GM19395 (cell line): ENCODE results near the gene TRIM44.
A peak's percentile ranks its signal among the peaks of the same experiment; 100 is the strongest.

Experiments used
- ATAC-seq: cut with Tn5 transposase; IDR thresholded peaks from one replicate; pipeline ENCODE4 v1.9.1; 2021; ENCODE audit warnings: mild to moderate bottlenecking, moderate library complexity; ENCODE audit not compliant: unreplicated experiment

TRIM44 gene

DNA sequence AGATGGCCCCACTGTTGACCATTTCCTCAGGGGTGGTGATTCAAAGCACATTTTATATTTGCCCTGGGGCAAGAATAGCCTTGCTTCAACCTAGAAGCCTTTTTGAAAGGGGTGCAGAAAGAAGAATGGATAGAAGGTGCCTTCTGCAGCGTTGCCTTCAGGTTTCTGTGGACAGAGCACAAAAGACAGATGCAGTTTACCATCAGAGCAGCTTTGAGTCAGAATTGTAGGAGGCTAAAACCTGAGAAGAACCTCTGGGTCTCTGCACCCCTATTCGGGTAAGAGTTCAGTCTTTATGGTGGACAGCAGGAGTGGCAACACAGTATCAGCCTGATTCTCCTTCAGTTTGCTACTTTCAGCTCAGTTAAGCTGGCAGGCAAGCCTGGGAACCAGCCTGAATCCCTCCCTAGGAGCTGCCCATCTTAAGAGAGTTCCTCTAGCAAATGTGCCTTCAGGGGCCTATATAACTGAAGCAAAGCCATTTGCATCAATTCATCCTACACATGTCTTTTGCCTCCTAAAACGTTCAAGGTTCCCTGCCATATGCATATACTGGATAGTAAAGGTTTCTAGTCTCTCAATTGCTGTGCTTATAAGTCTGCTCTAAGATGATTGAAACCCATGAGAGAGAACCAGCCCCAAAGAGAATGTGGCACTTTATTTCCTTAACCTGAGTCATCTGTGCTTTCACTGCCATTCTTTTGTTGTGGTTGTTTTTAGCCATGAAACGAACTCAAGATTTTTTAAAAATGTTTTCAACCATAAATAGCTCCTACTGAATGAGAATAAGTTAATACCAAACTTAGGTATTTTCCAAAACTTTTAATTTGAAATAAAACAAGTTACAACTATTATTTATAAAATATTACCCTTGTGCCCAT is 123.0 kb downstream of the TRIM44 start:
- ATAC-seq: peak; percentile 73

DNA sequence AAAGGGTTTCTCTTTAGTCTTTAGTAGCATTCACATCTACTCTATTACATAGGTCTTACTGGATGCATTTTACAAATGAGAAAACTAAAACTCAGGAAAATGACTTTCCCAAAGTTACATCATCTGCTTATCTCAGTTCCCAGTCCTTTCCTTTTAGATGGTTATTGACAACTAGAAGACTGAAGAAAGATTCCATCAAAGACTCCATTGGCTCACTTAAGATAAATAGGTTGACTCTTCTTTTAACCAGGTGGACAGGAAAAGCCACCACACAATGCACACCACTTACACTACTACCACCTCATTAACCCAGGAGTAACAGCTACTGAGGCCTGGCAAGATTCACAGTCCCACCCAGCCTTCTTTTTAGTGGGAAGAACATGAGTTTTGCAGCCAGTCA is 123.6 kb downstream of the TRIM44 start:
- ATAC-seq: no peak

DNA sequence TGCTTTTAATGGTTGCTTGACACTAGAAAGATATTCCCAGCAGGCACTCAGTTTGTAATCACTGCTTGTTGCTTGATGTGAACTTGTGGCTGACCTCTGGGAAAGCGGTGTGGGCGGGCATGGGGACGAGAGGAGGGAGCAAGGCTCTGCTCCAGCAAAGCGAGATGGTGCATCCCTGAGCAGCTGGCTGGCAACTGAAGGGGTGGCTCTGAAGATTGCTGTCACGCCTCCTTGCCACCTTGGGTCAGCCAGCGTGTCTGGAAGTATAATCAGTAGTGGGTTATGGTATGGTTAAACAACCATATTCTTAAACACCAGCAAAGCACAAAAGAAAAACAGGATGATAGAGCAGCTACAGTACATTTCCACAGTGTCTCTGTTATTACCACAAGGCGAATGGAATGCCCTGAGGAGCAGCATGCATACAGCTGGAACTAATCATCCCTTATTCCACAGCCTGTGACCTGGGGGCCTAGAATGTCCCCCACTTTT is 124.5 kb downstream of the TRIM44 start:
- ATAC-seq: no peak

DNA sequence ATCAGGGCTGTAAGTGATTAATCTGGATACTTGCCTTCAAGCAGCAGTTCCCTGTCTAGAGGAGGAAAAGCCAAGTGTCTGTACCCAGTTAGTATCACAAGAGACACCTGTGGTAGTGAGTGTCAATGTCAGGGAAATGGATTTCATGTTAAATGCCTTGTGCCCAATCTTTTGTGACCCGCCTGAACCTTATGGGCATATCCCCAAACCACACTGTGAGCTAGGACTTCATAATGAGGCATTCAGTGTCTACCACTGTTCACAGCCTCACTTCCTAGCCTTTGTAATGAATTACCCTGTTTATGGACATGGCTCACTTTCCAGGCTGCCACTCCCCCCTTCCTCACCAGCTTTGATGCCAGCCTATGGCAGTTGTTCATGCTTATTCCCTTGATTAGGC is 125.1 kb downstream of the TRIM44 start:
- ATAC-seq: no peak

DNA sequence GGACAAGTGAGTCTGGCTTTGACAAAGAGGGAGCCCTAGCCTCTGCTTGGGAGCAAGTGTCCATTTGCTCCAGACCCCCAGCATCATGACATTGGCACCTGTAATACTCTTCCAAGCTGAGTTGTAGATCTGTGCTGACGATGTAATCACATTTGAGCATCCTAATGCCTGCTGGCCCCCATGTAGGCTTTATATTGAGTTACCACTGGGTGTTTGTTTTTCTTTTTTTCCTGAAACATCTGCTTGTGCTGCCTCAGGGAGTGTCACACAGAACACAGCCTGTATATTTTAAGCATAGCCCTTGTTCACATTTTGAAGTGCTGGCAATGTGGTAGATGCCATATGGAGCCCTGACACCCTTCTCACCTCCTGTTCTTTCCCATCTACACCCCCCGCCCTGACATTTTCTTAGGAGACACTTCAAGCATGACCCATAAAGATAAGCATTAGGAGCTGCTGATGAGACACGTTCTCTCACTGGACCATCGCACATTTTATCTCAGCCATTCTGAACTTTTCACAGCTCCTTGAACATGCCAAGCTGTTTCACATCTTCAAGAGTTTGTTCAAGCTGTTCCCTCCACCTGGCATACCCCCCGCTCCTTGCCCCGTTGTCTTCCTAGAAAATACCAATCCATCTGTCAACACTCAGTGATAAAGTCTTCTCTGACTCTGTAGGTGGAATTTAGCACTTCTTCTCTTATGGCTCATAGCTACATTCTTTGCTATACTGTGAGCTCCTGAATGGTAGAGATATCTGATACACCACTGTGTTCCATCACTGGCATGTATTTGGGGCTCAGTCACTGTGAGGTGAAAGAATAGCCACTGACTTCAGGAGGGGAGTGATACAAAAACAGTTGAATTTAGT is 128.7 kb downstream of the TRIM44 start:
- ATAC-seq: no peak

DNA sequence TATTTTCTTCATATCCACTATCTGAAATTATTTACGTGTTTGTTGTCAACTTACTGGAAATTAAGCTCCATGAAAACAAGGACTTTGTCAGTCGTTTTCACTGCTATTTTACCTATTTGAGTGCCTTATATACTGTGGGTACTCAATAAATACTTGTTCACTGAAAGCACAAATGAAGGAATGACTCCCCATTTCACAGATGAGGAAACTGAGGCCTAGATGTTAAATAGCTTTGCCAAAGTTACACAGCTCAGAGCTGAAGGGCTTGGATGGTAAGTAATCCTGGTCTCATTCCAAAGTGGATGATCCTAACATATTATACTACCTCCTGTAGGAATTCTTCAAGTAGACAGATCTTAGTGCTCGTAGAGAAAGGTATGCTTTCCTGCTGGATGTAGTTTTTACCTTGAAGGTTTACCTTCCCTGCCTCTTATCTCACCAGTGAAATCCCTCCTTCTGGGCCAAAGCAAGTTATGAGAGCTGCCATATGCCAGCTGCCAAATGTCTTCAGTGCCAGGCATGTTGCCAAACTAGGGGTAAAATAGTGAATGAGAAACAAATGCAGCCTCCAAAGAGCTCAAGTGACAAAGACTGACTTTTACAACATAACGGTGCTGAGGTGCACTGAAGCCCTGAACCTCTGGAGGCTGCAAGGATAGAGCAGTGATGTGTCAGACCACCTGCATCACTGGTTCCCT is 129.7 kb downstream of the TRIM44 start:
- no peak for ATAC-seq

DNA sequence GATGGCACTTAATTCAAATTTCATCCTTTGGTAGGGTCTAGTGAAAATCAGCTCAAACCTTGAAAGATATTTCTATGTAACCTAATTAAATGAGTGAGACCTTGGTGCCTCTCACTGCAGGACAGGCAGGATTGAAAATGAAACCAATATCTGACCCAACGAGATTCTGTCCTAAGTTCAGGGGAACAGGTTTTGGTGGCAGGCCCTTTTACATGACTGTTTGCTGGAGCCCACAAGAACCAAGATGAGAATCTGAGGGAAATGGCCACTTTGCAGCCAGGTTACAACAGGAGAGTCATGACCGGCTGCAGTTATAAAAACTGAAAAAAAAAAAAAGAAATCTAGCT is 130.2 kb downstream of the TRIM44 start:
- ATAC-seq: no peak

DNA sequence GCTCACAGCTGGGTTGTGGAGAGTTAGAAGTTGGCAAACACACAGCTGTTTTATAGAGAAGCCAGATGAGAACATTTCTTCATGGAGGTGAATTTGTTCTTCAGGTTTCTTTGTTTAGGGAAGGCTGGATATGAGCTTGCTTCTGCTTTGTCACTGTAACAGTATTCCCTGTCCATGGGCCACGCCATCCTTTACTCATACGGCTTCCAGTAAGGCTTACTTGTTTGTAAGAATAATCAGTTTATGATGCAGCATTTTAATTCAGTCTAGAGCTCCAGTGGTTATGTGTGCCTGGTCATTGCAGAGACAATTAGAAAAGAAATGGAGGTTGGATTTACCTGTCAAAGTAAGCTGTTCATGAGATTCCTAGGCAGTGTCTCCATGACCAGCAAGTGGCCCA is 131.8 kb downstream of the TRIM44 start:
- ATAC-seq: no peak

DNA sequence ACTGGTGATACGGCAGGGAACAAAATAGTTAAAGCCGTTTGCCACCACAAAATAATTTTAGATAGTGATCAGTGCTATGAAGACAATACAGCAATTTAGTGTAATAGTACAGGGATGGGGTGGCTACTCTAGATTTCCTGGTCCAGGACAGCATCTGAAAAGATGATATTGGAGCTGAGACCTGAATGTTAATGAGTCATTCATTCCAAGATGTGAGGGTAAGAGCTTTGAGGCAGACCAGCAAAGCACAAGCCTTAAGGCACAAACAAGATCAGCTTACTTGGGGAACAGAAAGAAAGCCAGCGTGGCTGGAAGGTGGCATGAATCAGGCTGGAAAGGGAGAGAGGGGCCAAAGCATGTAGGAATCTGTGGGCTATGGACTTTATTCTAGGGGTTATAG is 132.3 kb downstream of the TRIM44 start:
- ATAC-seq: no peak

DNA sequence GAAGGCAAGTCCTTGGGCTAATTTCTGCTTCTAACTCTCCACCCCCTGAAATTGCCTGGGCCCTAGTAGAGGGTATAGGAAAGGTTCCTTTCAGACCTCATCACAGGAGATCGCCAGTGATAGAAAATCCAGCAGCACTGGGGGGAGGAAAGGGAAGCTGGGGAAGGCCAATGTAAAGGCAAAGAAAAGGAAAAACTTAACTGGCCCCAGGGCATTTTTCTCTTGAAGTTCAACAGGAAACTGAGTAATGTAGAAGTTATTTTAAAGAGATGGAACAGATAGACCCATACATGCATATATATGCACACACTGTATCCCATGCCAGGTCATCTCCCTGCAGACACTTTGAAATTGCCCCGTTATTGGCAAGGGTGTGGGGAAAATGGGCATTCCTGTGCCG is 134.0 kb downstream of the TRIM44 start:
- no peak for ATAC-seq

DNA sequence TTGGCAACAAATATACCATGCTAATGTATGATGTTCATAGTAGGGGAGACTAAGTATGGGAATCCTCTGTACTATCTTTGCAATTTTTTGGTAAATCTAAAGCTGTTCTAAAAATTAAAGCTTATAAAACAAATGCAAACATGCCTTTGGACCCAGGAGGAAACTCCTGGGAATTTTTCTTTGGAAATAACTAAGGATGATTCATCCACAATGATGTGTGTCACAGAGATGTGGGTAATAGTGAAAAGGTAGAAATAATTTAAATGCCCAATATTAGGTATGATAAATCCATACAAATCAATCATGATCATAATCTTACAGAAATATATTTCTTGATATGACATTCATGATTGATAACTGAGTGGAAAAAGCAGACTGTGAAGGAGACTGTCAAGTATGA is 135.8 kb downstream of the TRIM44 start:
- ATAC-seq: no peak

DNA sequence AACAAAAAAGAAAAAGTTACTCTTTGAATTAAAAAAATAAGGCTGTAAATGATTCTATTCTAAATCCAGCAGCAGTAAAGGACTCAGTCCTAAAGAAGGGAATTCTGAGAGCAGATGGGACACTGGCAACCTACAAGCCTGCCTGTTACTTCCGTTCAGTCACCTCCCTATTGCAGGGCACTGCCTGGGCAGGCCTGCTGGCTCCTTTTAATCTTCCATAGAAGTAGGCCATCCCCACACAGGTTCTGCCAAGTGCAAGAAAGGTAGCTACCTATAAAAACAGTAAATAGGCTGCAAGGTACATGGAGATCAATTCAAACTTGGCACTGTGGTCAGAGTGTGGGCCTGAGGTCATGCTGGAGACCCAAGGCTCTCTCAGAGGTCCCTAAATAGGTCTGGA is 136.4 kb downstream of the TRIM44 start:
- ATAC-seq: no peak

DNA sequence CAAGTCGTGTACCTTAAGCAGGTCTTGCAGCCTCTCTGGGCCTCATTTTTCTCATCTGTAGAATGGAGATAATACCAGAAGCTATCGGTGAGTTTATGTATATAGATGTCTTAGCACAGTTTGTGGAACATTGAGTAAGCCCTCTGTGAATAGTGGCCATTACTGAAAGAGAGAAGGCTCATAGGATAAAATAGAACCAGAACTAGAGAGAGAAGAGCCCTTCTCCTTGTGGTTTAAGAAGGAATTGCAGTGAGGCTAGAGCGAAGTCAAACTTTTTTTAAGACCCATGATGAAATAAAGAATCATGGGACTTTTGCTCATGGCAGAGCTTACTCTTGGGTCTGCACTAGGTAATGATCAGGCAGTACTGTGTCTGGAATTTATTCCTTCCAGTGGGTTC is 137.1 kb downstream of the TRIM44 start:
- no peak for ATAC-seq

DNA sequence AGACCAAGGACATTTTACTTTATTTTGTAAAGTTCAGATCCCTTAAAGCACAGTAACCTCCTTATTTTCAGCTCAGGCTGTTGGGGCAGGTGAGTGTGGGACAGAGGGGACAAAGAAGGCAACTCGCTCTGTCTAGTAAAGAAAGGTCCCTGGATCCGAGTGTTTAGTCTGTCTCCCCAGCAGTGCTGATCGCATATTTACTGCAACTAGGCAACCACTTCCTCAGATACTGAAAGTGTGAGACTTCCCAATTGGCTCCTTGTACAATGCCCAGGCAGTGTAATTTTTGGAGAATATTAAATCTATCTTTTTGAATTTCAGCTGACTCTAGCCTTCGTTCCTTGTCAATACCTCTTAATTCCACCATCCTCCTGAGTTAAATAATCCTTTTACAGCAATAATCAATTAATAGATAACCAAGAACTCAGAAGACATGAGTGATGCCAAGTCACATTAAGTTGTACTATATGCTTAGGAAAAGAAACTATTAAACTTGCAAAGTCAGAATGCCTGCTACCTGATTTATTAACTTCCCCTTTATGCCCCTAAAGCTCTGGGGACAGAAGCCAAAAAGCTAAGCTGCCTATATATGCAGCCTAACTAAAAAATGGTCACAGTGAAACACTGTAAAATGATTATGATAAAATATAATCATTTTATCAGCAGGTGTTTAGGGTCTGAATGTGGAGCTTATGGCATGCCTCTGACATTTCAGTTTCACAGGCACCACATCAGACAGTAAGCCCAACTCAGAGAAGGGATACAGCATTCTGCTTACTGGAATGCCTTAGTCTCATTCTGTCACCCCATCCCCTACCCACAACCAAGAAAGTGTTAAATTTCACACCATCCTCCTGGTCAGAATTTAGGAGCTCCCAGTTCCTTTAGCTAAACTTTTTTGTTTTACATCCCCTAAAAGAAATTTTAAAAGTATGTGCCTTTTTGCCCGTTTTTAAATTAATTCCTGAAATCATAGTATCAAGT is 138.7 kb downstream of the TRIM44 start:
- ATAC-seq: peak; percentile 86

DNA sequence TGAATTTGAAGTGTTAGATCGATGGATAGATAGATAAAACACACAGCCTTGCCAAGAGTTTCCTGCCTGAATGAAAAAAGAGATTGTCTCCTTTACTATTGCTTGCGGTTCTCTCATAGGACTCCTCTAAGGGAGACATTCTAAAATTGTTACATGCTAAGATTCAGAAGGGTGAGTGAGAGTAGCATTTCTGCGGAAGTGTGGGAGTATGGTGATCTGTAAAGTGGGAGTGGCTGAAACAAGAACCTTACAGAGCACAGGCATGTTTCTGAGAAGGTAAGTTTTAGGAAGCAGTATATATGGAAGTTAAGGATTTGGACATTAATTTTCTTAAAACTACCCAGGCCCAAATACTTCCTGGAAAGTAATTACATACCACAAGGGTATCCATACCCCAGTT is 139.6 kb downstream of the TRIM44 start:
- no peak for ATAC-seq

DNA sequence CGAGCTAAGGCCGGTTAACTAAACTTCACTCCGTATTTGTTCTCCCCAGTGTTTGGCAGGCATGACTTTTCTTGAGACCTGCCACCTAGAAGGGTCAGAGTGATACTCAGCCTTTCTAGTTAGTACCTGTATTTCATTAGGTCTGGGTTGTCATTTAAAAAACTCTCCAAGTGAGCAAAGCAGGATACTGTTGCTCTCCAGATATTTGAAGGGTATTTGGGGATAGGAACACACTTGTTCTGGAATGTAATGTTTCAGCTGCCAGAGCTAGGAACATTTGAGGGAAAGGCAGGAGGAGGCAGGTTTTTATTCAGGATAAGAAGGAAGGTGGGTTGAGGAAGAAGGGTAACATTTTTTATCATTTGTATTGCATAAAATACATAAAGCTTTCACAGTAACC is 140.1 kb downstream of the TRIM44 start:
- no peak for ATAC-seq

DNA sequence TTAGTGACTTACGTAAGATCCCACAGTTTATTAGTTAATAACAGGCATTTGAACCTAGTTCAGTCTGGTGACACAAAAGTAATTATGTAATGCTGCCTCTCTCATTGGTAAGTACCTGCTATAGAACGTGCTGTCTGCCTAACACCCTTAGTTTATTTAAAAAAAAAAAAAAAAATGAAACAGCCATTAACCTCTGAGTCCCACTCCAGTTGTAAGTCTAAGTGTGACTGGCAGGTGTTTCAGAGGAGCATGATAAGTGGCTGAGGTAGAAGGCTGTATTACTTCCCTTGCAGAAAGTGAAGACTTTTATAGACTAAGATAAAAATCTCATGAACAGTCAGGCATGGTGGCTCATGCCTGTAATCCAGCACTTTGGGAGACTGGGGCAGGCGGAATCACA is 140.5 kb downstream of the TRIM44 start:
- ATAC-seq: no peak

DNA sequence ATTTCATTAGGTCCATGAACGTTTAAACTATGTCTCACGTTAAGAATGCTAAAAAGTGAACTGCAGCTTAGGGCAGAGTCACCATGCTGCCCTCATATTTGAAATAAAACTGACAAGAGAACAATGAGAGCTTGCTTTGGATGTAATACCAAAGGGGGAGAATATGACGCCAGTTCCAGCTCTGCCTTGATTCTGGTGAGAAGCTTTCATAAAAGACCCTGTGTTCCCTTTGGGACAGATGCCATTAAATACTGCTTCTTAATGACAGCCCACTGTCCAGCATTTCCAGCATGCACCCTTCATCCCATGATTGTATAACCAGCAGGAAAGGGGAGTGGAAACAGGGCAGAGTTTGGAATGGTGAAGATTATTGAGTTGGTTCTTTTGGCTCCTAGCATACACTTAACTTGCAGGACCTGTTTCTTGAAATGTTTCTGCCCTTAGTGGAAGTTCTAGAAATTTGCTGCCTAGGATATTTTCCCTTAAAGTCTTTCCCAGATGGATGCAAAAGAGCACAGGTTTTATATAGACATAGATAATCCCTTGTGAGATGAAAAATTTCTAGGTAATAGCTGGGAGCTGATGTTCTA is 142.0 kb downstream of the TRIM44 start:
- ATAC-seq: no peak

DNA sequence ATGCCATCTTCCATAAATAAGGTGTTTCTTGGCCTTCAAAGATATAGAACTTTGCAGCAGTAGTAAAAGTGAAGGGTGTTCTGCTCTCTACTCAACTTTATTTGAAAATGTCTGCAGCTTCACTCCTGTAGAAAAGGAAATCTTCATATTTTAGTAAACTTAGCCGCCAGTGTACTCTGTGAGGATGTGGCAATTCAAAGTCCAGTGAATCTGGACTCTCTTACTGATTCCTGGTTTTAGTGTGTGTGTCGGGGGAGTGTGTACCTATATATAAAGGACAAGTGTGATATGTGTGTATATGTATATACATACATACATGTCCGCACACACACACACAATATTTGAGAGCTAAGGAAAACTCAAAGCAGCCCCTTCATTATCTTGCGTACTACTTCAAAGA is 147.0 kb downstream of the TRIM44 start:
- no peak for ATAC-seq
